ENCODE data around the gene PANX2.
"Not testable (repeated sequence)": the region's sequence is repeated elsewhere in the genome, so short reads cannot be mapped to it uniquely, and the experiment has no call there.

PANX2 gene

DNA sequence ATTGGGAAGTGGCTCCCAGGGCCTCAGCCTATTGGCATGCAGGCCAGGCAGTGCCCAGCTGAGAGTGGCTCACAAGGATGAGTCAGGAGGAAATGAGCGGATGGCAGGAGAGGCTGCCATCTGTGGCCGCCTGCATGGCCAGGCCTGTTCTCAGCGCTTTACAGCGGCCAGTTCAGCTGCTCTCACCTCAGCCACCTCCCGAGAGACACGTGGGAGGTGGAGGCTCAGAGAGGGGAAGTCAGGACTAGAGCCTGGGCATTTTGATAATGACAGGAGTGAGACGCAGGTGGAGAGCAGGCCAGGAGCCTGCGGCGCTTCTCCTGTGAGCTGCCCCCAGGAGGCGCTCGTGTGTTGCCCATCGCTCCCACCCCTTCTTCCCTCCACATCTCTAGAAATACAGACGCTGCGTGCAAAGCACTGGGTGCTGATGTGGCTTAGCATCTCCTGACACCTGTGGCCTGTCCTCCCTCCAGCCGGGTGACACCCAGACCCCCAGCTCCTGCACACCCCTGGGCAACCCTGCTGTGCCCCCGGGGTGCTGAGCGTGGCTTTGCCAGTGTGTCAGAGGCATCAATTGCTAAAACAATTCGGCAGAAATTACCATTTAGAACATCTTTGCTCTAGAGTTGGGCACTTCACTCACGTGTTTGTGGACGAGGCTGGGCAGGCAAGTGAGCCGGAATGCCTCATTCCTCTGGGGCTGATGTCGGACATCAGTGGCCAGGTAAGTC is 21.4 kb upstream of the PANX2 start:
- DNase-seq: no peak

DNA sequence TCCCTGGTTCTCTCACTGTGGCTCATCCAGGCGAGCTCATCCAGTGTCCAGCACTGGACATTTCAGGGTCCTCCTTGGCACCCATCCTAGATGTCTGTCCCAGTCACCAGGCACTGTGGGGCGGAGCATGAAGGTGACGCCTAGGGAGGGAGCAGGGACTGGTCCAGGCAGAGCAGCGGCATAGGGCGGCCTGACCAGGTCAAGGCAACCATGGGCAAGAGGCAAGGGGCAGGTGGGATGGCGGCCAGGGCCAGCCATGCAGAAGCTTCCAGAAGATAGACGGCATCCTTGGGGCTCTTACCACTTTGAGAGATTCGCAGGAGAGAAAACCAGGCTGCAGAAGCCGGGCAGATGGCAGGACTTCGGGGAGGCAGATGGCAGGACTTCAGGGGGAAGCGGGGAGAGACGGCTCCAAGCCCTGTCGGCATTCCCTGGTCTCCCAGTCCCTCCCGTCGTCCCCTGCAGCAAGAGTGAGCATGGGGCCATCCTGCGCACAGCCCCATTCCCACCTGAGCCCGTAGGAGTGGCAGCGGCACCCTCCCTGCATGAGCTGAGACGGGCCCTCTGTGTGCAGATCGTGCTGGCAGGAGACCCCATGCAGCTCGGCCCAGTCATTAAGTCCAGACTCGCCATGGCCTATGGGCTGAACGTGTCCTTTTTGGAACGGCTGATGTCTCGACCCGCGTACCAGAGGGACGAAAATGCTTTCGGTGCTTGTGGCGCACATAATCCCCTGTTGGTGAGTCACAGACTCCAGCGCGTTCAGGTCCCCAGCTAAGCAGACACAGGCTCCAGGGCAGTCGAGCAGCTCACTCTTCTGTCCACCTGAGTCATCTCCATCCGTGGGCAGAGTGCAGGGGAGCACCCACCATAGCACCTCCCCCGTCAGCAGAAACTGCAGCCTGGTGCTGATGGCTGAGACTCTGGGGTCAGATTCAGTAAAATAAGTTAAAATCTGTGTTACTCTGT is 20.1 kb upstream of the PANX2 start:
- DNase-seq: no peak

DNA sequence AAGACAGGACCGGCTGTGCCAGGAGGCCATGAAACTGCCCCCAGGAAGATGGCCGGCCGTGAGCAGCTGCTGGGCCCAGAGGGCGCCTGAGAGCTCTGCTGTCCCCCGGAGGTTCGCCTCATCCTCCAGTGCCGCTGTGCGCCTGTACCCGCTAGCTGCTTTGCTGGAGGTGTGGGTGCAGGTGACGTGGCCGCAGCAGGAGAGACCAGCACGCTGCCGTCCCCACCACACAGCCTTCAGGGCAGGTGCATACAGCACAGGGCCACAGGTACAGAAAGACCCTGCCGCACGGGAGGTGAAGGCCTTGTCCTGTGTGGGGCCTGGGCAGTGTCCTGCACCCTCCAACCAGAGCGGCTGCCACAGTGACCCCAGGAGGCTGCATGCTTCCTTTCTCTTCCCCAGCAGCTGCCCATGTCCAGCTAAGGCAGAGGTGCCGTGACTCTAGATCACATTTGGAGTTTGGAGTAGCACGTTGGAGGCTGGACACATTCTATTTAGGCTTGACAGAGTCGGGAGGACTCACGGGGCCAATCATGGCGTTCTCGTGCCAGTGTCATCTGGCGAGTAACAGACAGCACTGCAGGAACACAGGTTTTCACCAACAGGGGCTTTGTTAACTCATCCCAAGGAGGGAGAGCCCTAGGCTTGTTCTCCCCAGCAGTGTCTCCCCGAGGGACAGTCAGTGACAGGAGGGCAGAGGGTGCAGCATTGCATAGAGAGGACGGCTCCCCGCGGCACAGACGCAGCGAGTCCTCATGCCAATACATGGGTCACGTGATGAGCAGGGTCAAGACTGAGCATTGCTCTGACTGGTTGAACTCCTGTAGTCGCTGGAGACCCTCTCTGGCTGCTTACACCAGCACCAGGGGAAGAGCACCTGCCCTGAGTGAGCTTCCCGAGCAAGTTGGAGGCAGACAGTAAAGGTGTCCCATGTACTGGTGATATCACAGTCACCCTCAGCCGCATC is 18.7 kb upstream of the PANX2 start:
- DNase-seq: no peak

DNA sequence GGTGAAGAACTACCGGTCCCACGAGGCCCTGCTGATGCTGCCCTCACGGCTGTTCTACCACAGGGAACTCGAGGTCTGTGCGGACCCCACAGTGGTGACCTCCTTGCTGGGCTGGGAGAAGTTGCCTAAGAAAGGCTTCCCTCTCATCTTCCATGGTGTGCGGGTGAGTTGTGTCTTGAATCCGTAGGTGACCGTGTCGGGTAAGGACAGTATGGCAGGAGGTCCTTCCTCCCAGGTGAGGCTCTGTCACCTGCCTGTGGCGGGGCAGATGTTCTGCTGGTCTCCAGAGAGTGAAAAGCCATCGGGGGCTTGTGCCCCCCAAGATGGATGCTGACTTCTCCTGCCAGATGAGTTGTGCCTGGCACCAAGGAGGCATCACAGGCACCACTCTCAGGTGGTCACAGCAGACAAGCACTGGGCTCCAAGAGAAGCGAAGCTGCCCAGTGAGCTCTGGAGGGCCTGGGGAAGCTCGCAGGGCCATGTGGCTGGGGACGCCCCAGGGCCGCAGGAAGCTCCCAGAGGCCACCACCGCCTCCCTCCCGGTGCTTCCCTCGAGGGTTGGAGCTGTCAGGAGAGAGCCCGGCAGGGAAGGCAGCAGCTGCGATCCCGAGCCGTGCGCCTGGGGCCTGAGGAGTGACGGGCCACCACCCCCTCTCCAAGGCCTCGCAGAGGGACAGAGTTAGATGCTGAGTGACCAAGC is 17.3 kb upstream of the PANX2 start:
- no peak for DNase-seq

DNA sequence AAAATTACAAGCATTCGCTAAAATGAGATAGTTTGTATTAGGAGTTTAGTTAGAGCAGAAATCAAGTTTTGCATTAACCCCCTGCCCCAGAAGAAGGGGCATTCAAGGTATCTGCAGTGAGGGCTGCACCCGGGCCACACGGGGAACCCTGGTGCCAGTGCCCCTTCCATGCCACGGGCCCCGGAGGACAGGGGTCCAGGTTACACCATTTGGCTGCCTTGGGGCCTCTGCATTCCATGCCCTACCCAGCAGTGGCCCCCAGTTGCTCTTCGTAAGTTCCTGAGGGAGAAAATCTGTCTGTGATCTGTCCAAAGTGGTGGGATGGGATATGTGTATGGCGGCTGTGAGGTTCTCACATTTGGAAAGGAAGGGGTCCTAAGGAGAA is 16.8 kb upstream of the PANX2 start:
- DNase-seq: no peak

DNA sequence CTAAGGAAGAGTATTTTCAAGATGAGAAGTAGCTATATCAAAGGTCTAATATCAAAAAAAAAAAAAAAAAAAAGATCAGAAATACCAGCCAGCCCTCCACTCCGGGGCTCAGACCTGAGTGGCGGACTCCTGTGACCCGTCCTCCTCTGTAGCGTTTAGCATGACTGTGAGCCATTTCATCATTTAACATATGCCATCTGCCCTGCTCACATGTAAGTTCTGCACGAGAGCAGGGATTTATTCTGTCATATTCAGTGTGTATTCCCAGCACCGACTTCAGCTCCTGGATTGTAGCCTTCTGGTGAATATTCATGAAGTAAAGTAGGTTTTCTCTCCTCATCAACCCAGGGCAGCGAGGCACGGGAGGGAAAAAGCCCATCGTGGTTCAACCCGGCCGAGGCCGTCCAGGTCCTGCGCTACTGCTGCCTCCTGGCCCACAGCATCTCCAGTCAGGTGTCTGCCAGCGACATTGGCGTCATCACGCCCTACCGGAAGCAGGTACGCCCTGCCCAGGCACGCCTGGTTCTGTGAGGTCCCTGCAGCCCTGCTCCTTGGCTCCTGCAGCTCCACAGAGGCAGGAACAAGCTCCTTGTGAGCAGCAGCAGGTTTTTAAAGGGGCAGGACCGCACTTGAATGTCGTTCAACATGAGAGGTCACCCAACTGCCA is 12.7 kb upstream of the PANX2 start:
- DNase-seq: peak; percentile 23

DNA sequence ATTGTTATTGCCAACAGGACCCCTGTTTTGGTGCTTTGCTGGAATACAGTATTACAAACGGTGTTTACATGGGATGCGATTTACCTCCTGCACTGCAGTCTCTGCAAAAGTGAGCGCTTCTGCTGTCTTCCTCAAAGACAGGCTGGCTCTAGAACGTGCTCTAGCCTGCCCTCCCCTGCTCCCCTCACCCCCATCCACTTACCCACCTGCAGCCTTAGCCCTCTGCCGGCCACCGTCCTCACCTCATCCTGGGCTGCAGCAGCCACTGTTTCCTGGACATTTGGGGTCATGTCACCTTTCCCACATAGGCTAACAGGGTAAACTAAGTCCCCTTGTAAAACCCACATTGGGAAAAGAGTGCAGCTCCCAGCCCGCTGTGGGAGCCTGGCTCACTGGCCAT is 9.6 kb upstream of the PANX2 start:
- DNase-seq: no peak

DNA sequence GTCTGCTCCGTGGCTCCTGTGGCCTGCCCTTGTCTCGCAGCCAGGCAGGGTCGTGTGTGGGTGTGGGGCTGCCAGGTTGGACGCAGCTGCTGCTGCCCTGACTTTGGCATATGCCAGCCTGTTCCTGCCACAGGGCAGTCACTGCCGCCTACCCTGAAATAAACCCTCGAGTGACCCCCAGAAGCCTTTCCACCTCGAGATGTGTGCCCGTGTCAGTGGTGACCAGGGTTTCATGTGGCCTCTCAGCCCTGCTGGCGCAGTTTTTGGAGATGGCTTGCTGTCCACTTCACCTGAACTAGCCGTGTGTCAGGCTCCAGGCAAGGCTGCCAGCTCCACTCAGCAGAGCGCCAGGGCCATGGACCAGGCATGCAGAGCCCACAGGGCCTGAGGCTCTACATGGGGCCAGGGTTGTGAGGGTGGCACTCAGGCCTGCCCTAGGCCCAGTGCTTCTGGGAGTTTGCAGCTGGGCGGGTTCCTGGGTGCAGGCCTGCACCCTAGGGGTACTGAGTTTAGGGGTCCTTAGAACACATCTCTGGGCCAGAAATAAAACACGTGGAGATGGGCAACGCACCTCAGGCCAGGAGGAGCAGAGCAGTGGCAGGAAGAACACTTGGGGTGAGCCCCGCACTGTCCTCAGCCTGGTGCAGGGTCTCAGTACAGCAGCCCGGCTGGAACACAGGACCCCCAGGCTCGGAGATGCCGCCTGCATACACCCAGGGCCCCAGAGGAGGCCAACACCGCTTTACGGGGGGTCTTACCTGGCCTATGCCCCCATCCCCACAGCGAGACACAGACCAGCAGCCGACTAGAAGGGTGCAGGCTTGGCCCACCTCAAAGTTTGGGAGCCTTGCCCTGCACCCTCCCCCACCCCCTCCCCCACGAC is 8.8 kb upstream of the PANX2 start:
- DNase-seq: no peak

DNA sequence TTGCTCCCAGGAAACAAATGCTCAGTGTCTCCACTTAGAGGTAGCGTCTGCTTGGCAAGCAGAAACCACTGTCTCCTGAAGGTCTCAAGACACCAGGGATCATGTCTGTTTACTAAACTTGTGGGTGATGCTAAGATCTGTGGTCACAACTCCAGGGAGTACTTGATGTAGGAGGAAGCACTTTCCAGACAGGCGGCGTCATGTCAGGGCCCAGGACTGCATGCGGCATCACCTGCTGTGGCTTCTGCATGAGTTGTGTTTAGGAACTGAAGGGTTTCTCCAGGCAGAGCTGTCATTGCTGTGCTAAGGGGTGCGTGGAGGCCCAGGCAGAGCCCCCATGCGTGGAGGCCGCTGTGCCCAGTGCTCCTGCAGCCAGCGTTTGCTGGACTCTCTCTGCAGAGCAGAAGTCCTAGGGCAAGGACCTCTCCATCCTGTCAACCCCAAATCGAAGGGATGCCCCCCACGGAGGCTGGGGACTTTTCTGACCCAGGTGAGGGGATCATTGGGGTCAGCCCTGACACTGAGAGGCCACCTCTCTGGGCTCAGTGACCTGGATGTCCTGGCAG is 8.1 kb upstream of the PANX2 start:
- DNase-seq: no peak

DNA sequence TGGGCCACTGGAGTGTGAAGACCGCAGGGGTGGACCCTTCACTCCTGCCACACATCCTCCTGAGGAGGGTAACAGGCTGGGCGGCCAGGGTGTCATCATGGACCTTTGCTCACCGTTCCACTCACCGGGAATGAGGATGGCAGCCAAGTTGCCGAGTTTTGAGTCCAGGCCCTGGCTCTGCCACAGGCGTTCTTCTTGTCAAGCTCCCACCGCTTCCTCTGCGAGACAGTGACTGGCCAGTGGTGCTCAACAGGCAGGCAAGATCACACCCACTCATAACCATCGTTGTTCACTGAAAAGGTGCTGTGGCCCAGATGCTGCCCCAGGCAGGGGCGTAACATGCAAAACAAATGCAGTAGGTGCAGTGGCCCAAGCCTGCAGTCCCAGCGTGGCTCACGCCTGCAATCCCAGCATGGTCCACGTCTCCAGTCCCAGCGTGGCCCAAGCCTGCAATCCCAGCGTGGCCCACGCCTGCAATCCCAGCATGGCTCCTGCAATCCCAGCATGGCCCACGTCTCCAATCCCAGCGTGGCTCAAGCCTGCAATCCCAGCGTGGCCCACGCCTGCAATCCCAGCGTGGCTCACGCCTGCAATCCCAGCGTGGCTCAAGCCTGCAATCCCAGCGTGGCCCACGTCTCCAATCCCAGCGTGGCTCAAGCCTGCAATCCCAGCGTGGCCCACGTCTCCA is 5.0 kb upstream of the PANX2 start:
- DNase-seq: no peak

DNA sequence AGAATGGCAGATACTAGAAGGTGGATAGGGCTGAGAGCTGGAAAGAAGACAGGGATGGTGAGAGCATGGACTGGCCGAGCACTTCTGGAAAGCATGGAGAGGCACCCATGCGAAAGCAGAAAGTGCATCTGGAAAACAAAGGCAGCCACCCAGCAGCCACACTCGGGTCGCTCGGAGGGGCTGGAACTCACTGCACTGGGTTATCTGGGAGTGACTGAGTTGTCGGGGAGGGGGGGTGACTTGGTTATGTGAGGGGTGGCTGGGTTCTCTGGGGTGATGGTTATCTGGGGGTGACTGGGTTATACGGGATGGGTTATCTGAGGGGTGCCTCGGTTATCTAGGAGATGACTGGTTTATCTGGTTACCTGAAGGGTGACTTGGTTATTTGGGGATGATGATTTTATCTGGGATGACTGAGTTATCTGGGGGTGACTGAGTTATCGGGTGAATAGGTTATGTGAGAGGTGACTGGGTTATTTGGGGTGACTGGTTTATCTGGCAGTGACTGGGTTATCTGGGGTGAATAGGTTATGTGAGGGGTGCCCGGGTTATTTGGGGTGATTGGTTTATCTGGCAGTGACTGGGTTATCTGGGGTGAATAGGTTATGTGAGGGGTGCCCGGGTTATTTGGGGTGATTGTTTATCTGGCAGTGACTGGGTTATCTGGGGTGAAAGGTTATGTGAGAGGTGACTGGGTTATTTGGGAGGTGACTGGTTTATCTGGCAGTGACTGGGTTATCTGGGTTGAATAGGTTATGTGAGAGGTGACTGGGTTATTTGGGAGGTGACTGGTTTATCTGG is 2.6 kb upstream of the PANX2 start:
- DNase-seq: no peak

DNA sequence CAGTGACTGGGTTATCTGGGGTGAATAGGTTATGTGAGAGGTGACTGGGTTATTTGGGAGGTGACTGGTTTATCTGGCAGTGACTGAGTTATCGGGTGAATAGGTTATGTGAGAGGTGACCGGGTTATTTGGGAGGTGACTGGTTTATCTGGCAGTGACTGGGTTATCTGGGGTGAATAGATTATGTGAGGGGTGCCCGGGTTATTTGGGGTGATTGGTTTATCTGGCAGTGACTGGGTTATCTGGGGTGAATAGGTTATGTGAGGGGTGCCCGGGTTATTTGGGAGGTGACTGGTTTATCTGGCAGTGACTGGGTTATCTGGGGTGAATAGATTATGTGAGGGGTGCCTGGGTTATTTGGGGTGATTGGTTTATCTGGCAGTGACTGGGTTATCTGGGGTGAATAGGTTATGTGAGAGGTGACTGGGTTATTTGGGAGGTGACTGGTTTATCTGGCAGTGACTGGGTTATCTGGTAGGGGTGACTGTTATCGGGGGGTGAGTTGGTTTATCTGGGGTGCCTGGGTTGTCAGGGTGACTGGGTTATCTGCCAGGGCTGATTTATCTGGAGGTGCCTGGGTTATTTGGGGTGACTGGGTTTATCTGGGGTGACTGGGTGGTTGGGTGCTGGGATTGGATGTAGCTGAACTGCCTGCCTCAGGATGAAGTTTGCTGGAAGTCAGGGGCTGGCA is 1.9 kb upstream of the PANX2 start:
- not testable (repeated sequence) for DNase-seq

DNA sequence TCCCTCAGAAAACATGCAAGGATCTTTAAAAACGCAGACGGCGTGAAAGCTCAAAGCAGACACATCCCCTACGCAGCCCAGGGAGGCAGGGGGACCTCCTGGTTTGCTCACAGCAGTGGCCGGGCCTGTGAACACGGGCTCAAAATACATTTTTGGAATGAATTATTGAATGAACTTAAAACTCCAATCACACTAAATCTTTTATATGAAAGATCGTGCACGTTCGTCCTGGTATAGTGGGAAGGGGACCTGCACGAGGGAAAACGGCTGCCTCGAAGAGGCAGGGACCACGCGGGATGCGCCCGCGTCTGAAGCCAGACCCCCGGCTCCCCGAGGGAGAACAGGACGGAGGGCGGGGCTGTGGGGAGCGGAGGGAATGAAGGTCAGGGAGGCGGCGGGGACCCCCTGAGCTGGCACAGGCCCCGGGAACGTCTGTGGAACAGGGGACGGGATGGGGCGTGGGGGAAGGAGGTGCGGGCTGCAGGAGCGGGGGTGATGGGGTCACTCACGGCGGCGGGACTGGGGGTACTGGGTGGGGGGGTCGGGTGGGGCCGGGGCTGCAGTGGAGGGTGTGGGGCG is 1.3 kb upstream of the PANX2 start:
- DNase-seq: no peak

DNA sequence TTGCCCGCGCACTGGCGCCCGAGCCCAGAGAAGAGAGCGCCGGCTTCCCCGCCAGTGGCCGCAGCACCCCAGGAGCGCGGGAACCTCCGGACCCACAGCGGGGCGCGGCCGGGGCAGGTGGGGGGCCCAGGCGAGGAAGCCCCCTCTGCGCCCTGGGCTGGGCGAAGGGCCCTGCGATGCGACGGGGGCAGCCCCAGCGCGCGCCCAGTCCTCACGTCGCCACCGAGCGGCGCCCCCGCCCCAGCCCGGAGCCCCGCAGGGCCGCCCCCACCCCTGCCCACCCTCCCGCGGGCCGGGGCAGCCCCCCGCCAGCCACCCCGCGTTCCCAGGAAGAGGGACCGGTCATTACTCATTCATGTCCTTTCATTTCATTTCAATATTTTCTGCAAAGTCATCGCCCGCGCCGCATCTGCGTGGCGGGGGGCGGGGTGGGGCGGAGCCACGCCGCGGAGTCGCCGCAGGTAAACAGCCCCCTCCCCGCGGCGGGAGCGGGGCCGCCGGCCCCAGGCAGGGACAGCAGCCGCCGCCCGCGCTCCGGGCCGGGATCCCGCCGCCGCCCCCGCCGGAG is 673 bp upstream of the PANX2 start:
- DNase-seq: peak; percentile 5

DNA sequence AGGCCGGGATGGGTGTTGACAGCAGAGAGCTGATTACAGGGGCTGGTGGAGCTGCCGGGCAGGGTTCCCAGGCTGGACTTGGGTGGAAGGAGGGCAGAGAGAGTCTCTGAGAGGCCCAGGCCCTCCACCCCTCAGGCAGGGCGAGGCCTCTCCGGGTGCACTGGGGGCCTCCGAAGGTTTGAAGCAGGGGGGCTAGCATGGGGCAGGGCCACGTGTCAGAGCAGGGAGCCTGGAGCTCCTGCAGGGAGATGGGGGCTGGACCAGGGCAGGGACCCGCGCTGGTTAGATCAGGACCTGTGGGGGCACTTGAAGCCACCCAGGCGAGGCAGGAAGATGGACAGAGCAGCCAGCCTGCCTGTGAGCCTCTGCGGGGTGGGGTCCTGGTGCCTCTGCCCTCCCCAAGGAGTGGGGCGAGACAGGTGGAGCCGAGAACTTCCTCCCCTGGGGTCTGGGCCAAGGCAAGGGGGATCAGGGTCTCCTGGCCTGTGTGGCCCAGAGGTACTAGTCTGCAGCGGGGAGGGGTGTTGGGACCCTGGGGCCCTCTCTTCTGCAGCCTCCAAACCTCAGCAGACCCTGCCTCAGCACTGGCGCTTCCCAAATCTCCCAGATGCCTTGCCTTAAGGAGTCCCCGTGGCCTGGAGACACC is 911 bp downstream of the PANX2 start:
- no peak for DNase-seq

DNA sequence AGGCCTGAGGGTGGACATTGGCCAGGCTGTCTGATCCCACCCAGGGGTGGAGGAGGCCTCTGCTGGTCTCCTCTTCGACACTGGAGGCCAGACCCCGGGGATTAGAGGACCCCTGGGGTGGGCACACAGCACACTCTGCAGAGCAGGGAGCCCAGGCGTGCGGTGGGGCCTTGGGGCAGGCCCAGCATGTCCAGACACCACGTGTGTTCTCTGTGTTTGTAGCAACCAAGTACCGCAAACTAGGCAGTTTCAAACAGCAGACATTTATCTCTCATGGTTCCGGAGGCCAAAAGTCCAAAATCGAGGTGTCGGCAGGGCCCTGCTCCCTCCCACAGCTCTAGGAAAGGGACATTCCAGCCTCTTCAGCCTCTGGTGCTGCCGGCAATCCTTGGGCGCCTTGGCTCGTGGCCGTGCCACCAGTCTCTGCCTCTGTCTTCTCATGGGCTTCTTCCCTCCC is 1.5 kb downstream of the PANX2 start:
- no peak for DNase-seq
